CD14-positive monocyte (primary cell): ENCODE measurements around the gene FANCI. TPM values are rescaled to one million over a fixed set of nuclear protein-coding genes. Genes with fewer than 3 reads are reported as not detected.

Source experiments
- DNase-seq, 3 donors: peaks; one replicate each; pipeline ENCODE4 v3.0.0-alpha.2; 2011 to 2022
- H2AFZ ChIP-seq: 2 replicates; pipeline ENCODE4 v1.6.0; 2012; ENCODE audit warnings: mild to moderate bottlenecking, low read depth, low read length, inconsistent platforms; ENCODE audit not compliant: insufficient read depth, poor library complexity, severe bottlenecking
- H3K27ac ChIP-seq, 2 donors: 1 replicate in 1 of 2; 2 replicates in 1 of 2; pipeline ENCODE4 v1.5.1; 2012 to 2013; ENCODE audit warnings: low read length in 2 of 2, control low read depth in 1 of 2, inconsistent platforms in 1 of 2, low read depth in 1 of 2, mild to moderate bottlenecking in 1 of 2
- H3K27me3 ChIP-seq, 2 donors: one replicate each; pipeline versions ENCODE4 v1.6.0 to v1.6.1; 2011 to 2013; ENCODE audit warnings: low read length in 2 of 2; ENCODE audit not compliant: control insufficient read depth in 2 of 2, insufficient read depth in 2 of 2
- H3K36me3 ChIP-seq, 2 donors: replicated peaks in 1 of 2; 1 replicate in 1 of 2; 2 replicates in 1 of 2; pipeline versions ENCODE4 v1.5.1 to v1.6.1; 2012 to 2013; ENCODE audit warnings: low read length in 2 of 2, control low read depth in 1 of 2, inconsistent platforms in 1 of 2, mild to moderate bottlenecking in 1 of 2; ENCODE audit not compliant: insufficient read depth in 2 of 2, control insufficient read depth in 1 of 2
- H3K4me1 ChIP-seq, 2 donors: 1 replicate in 1 of 2; 2 replicates in 1 of 2; pipeline versions ENCODE4 v1.5.1 to v1.6.1; 2012 to 2013; ENCODE audit warnings: low read length in 2 of 2, control low read depth in 1 of 2, inconsistent platforms in 1 of 2, mild to moderate bottlenecking in 1 of 2, moderate library complexity in 1 of 2; ENCODE audit not compliant: insufficient read depth in 2 of 2, control insufficient read depth in 1 of 2
- H3K4me2 ChIP-seq: replicated peaks from 2 replicates; pipeline ENCODE3; 2012; ENCODE audit warnings: low read length, moderate library complexity, mild to moderate bottlenecking; ENCODE audit not compliant: poor library complexity, severe bottlenecking; ENCODE audit errors: extremely low read depth
- H3K4me3 ChIP-seq, 3 experiments: fragments of 200-600 bp in 1 of 3; sonication (generic) in 1 of 3; replicated peaks in 1 of 3; 1 replicate in 2 of 3; 2 replicates in 1 of 3; pipeline ENCODE4 v1.5.1; 2011 to 2013; ENCODE audit warnings: low read length in 3 of 3, mild to moderate bottlenecking in 3 of 3, control low read depth in 2 of 3, low read depth in 2 of 3, inconsistent platforms in 1 of 3, moderate library complexity in 1 of 3
- H3K79me2 ChIP-seq: 2 replicates; pipeline ENCODE4 v1.6.0; 2012; ENCODE audit warnings: mild to moderate bottlenecking, control low read depth, inconsistent platforms, low read length, moderate library complexity; ENCODE audit not compliant: insufficient read depth
- H3K9ac ChIP-seq: 2 replicates; pipeline ENCODE4 v1.6.0; 2017; ENCODE audit warnings: low read length, mild to moderate bottlenecking; ENCODE audit not compliant: insufficient read depth, poor library complexity, severe bottlenecking
- H3K9me3 ChIP-seq, 2 donors: replicated peaks in 1 of 2; 1 replicate in 1 of 2; 2 replicates in 1 of 2; pipeline versions ENCODE4 v1.5.1 to v1.6.1; 2012 to 2013; ENCODE audit warnings: low read length in 2 of 2, control low read depth in 1 of 2; ENCODE audit not compliant: control insufficient read depth in 1 of 2, insufficient read depth in 1 of 2
- H4K20me1 ChIP-seq: 2 replicates; pipeline ENCODE4 v1.6.0; 2012; ENCODE audit warnings: mild to moderate bottlenecking, low read length, control low read depth, moderate library complexity; ENCODE audit not compliant: insufficient read depth
- H3K27ac Mint-ChIP-seq, 7 donors: one replicate each; pipeline ENCODE4 v1.8.0; 2020; ENCODE audit warnings: mild to moderate bottlenecking in 7 of 7, mixed read lengths in 7 of 7, moderate library complexity in 6 of 7, inconsistent platforms in 2 of 7
- H3K27me3 Mint-ChIP-seq, 3 donors: one replicate each; pipeline ENCODE4 v1.8.0; 2021 to 2022; ENCODE audit warnings: low read depth in 3 of 3, mild to moderate bottlenecking in 3 of 3, mixed read lengths in 3 of 3, moderate library complexity in 3 of 3, inconsistent platforms in 1 of 3
- H3K36me3 Mint-ChIP-seq, 2 donors: one replicate each; pipeline ENCODE4 v1.8.0; 2020; ENCODE audit warnings: mixed read lengths in 2 of 2, inconsistent platforms in 1 of 2, mild to moderate bottlenecking in 1 of 2
- H3K4me1 Mint-ChIP-seq: one replicate; pipeline ENCODE4 v1.8.0; 2020; ENCODE audit warnings: mild to moderate bottlenecking, mixed read lengths
- H3K4me3 Mint-ChIP-seq, 2 donors: one replicate each; pipeline ENCODE4 v1.8.0; 2020; ENCODE audit warnings: mild to moderate bottlenecking in 2 of 2, mixed read lengths in 2 of 2, moderate library complexity in 1 of 2
- H3K9me3 Mint-ChIP-seq, 7 donors: one replicate each; pipeline ENCODE4 v1.8.0; 2020 to 2022; ENCODE audit warnings: mixed read lengths in 7 of 7, mild to moderate bottlenecking in 6 of 7, moderate library complexity in 6 of 7, inconsistent platforms in 2 of 7
- CTCF ChIP-seq: fragments of 200-600 bp; IDR thresholded peaks from one replicate; pipeline ENCODE4 v1.8.0; 2022; ENCODE audit warnings: antibody characterized with exemption, mild to moderate bottlenecking
- WGBS: methylation state at CpG from one replicate; pipeline ENCODE4 v1.1.5; 2013; ENCODE audit warnings: missing lambda C conversion rate; ENCODE audit not compliant: insufficient coverage; 5-methylcytosine and 5-hydroxymethylcytosine counted together
- intact Hi-C, 2 donors: fragments of 100-400 bp; cut with micrococcal nuclease; formaldehyde crosslinking; loops; one replicate each; pipeline versions ENCODE4 v1.15.0 to v1.15.1; 2023
- polyA plus RNA-seq, 3 donors: library from polyadenylated mRNA; depleted of rRNA in 1 of 3; unstranded in 2 of 3; stranded (reverse) in 1 of 3; fragments of 300-500 nt in 2 of 3; fragments of >200 nt in 1 of 3; fragmentation: Illumina TruSeq in 2 of 3; gene quantifications; 1 replicate in 2 of 3; 2 replicates in 1 of 3; pipeline ENCODE4 v1.2.3, GENCODE V29; 2012 to 2021

FANCI gene
- polyA plus RNA-seq, 3 donors: 1.4 to 2.6 (median 1.5) TPM

- 92% methylated on average over 1 of the region's 7 CpGs for WGBS
- H3K4me3 Mint-ChIP-seq: no peak overlapping the region
- H3K9me3 ChIP-seq: no peaks in the 10 kb centered on the region
- peaks cover 0 to 3% (median 0%) of the 10 kb centered on the region in 7 donors for H3K9me3 Mint-ChIP-seq
- intact Hi-C loops: no loop called here
- H3K27ac Mint-ChIP-seq: no peak overlapping the region
- H3K27me3 ChIP-seq: peaks cover 0 to 9% of the 10 kb centered on the region in 2 donors
- peaks cover 2 to 6% of the 10 kb centered on the region in 2 donors for H3K4me1 ChIP-seq
- H3K4me1 Mint-ChIP-seq: peaks cover 5% of the 10 kb centered on the region
- no peaks in the 10 kb centered on the region for H3K36me3 ChIP-seq
- no peak overlapping the region for H3K27ac ChIP-seq
- peaks cover 14 to 36% (median 28%) of the 10 kb centered on the region in 3 donors for H3K27me3 Mint-ChIP-seq
- H3K4me2 ChIP-seq: no peak overlapping the region
- no peaks in the 10 kb centered on the region for H3K79me2 ChIP-seq
- H2AFZ ChIP-seq: no peak overlapping the region
- no peak overlapping the region for H3K4me3 ChIP-seq
- no peak for TF ChIP-seq CTCF
- H3K9ac ChIP-seq: no peak overlapping the region
- H3K36me3 Mint-ChIP-seq: no peaks in the 10 kb centered on the region
- no peak for DNase-seq
- no peaks in the 10 kb centered on the region for H4K20me1 ChIP-seq
Measured at GRCh38 chr15:89340573-89340972, 96.8 kb downstream of the FANCI start.

- no peak overlapping the region for H3K4me3 Mint-ChIP-seq
- Histone ChIP-seq H3K36me3 (no peaks in the 10 kb centered on the region), H3K9ac (no peak overlapping the region), H3K4me3 (no peak overlapping the region), H3K27me3 (peaks cover 0 to 13% of the 10 kb centered on the region in 2 donors), H2AFZ (no peak overlapping the region), H3K27ac (no peak overlapping the region), H4K20me1 (no peaks in the 10 kb centered on the region), H3K4me1 (no peaks in the 10 kb centered on the region), H3K79me2 (no peaks in the 10 kb centered on the region), H3K4me2 (no peak overlapping the region), H3K9me3 (no peaks in the 10 kb centered on the region)
- H3K9me3 Mint-ChIP-seq: peaks cover 0 to 3% (median 0%) of the 10 kb centered on the region in 7 donors
- peaks cover 3% of the 10 kb centered on the region for H3K4me1 Mint-ChIP-seq
- intact Hi-C loops: no loop called here
- H3K27me3 Mint-ChIP-seq: peaks cover 15 to 39% (median 33%) of the 10 kb centered on the region in 3 donors
- no peak overlapping the region for H3K27ac Mint-ChIP-seq
- WGBS: 87% methylated on average over 6 of the region's 8 CpGs
- TF ChIP-seq CTCF: no peak
- H3K36me3 Mint-ChIP-seq: no peaks in the 10 kb centered on the region
- no peak for DNase-seq
Measured at GRCh38 chr15:89341316-89342005, 97.7 kb downstream of the FANCI start.
